Effector CD8-positive, alpha-beta T cell (primary cell): ENCODE results near the gene CCDC85C.

ENCODE experiments used
- DNase-seq: peaks from one replicate; lab custom pipeline; 2025; lab: John Stamatoyannopoulos, UW

The CCDC85C gene

GRCh38 chr14:99556134-99556791, 47.7 kb downstream of the CCDC85C start:
- DNase-seq = no peak

- no peak for DNase-seq
These were observed 49.1 kb downstream of the CCDC85C start for GRCh38 chr14:99554757-99555531.

- no peak for DNase-seq
These were observed 49.8 kb downstream of the CCDC85C start for GRCh38 chr14:99554184-99554583.

GRCh38 chr14:99552572-99553216, 51.3 kb downstream of the CCDC85C start:
- no peak for DNase-seq

- DNase-seq = no peak
These were observed 51.9 kb downstream of the CCDC85C start for GRCh38 chr14:99552021-99552553.

GRCh38 chr14:99551034-99551922, 52.7 kb downstream of the CCDC85C start:
- no peak for DNase-seq

- no peak for DNase-seq
These were observed 53.5 kb downstream of the CCDC85C start for GRCh38 chr14:99550387-99550992.

- DNase-seq = no peak
These were observed 54.3 kb downstream of the CCDC85C start for GRCh38 chr14:99549684-99550083.

- DNase-seq = no peak
These were observed 55.0 kb downstream of the CCDC85C start for GRCh38 chr14:99548871-99549515.

GRCh38 chr14:99548255-99548654, 55.8 kb downstream of the CCDC85C start:
- no peak for DNase-seq

- no peak for DNase-seq
These were observed 57.6 kb downstream of the CCDC85C start for GRCh38 chr14:99546234-99546879.

- no peak for DNase-seq
These were observed 58.4 kb downstream of the CCDC85C start for GRCh38 chr14:99545586-99545985.

- DNase-seq = no peak
These were observed 59.0 kb downstream of the CCDC85C start for GRCh38 chr14:99544991-99545390.

- DNase-seq = no peak
These were observed 60.0 kb downstream of the CCDC85C start for GRCh38 chr14:99543985-99544384.

- no peak for DNase-seq
These were observed 60.6 kb downstream of the CCDC85C start for GRCh38 chr14:99543370-99543769.

GRCh38 chr14:99542566-99542965, 61.4 kb downstream of the CCDC85C start:
- DNase-seq = no peak

- no peak for DNase-seq
These were observed 62.1 kb downstream of the CCDC85C start for GRCh38 chr14:99541677-99542470.

- DNase-seq = no peak
These were observed 62.8 kb downstream of the CCDC85C start for GRCh38 chr14:99541211-99541610.
